CD4-positive, alpha-beta T cell (primary cell): ENCODE results near the gene PPP5C. TPM values are rescaled to one million over a fixed set of nuclear protein-coding genes. Genes with fewer than 3 reads are reported as not detected.

Source experiments
- ATAC-seq: fragments of 200-7000 bp; cut with Tn5 transposase; one replicate; pipeline ENCODE4 v1.10.0; 2022; ENCODE audit warnings: mild to moderate bottlenecking; ENCODE audit not compliant: poor library complexity
- CTCF ChIA-PET: fragments of 350-600 bp; sonication (Branson Sonifier 250); formaldehyde crosslinking; loops from one replicate; lab custom pipeline; 2021; ENCODE audit warnings: antibody characterized with exemption, inconsistent platforms; lab: Charles Lee
- POLR2A ChIA-PET: fragments of 350-600 bp; sonication (Branson Sonifier 250); formaldehyde crosslinking; loops from one replicate; lab custom pipeline; 2021; ENCODE audit warnings: antibody characterized with exemption, inconsistent platforms; lab: Charles Lee
- DNase-seq, 14 experiments: peaks; one replicate each; pipeline ENCODE4 v3.0.0-alpha.2; 2013 to 2020; ENCODE audit warnings: mixed read lengths in 2 of 14
- H3K27ac ChIP-seq, 2 donors: one replicate each; pipeline versions ENCODE4 v1.5.1 to v1.7.0; 2013; ENCODE audit warnings: low read length in 2 of 2, low read depth in 1 of 2, mild to moderate bottlenecking in 1 of 2
- H3K27me3 ChIP-seq, 2 experiments: 1 replicate in 1 of 2; 2 replicates in 1 of 2; pipeline versions ENCODE4 v1.6.1 to v1.7.0; 2013; ENCODE audit warnings: low read length in 2 of 2, control low read depth in 1 of 2, mild to moderate bottlenecking in 1 of 2, moderate library complexity in 1 of 2; ENCODE audit not compliant: insufficient read depth in 2 of 2, control insufficient read depth in 1 of 2
- H3K36me3 ChIP-seq: one replicate; pipeline ENCODE4 v1.6.1; 2013; ENCODE audit warnings: low read length, control low read depth; ENCODE audit not compliant: insufficient read depth
- H3K4me1 ChIP-seq: one replicate; pipeline ENCODE4 v1.6.1; 2013; ENCODE audit warnings: low read length, control low read depth; ENCODE audit not compliant: insufficient read depth
- H3K4me3 ChIP-seq: one replicate; pipeline ENCODE4 v1.5.1; 2013; ENCODE audit warnings: mild to moderate bottlenecking, low read length, moderate library complexity
- H3K9me3 ChIP-seq, 2 experiments: 1 replicate in 1 of 2; 2 replicates in 1 of 2; pipeline versions ENCODE4 v1.6.1 to v1.7.0; 2013; ENCODE audit warnings: low read length in 2 of 2, mild to moderate bottlenecking in 2 of 2, control low read depth in 1 of 2, moderate library complexity in 1 of 2; ENCODE audit not compliant: control insufficient read depth in 1 of 2, insufficient read depth in 1 of 2
- H3K27ac Mint-ChIP-seq: one replicate; pipeline ENCODE4 v1.8.0; 2020; ENCODE audit warnings: mixed read lengths
- H3K27me3 Mint-ChIP-seq: one replicate; pipeline ENCODE4 v1.8.0; 2021; ENCODE audit warnings: mixed read lengths
- H3K36me3 Mint-ChIP-seq: one replicate; pipeline ENCODE4 v1.8.0; 2021; ENCODE audit warnings: low read depth, mixed read lengths
- H3K4me1 Mint-ChIP-seq: one replicate; pipeline ENCODE4 v1.8.0; 2021; ENCODE audit warnings: low read depth, mixed read lengths
- H3K4me3 Mint-ChIP-seq: one replicate; pipeline ENCODE4 v1.8.0; 2020; ENCODE audit warnings: mild to moderate bottlenecking, mixed read lengths
- H3K9me3 Mint-ChIP-seq: one replicate; pipeline ENCODE4 v1.8.0; 2020; ENCODE audit warnings: mixed read lengths
- CTCF ChIP-seq: fragments of 200-600 bp; IDR thresholded peaks from one replicate; pipeline ENCODE4 v1.8.0; 2022; ENCODE audit warnings: antibody characterized with exemption, mild to moderate bottlenecking
- intact Hi-C, 2 experiments: fragments of 100-400 bp; cut with DNase I in 1 of 2; cut with micrococcal nuclease in 1 of 2; formaldehyde crosslinking; loops; one replicate each; pipeline versions ENCODE4 v1.15.1 to v1.9.0; 2023 to 2025; cut with DNase I, micrococcal nuclease
- total RNA-seq, 174 experiments: library from RNA in 2 of 174; stranded (reverse) in 2 of 174; gene quantifications; one replicate each; pipeline ENCODE4 v1.2.3 and lab custom pipeline; 2021 to 2026

The PPP5C gene
- total RNA-seq, 2 experiments from 2014 or later = 18.9 to 20.2 TPM

- H3K36me3 ChIP-seq = no peaks in the 10 kb centered on the region
- no peak overlapping the region for H3K27ac ChIP-seq
- H3K4me3 Mint-ChIP-seq = no peak overlapping the region
- H3K27ac Mint-ChIP-seq = no peak overlapping the region
- DNase-seq (no peak), ATAC-seq (no peak)
- intact Hi-C loops = no loop called here
- H3K4me3 ChIP-seq = no peak overlapping the region
- peaks cover 20% of the 10 kb centered on the region for H3K4me1 ChIP-seq
- POLR2A ChIA-PET = no interaction called here
- CTCF ChIA-PET = no interaction called here
- peaks cover 82% of the 10 kb centered on the region for H3K27me3 Mint-ChIP-seq
- H3K27me3 ChIP-seq = peaks cover 65 to 74% of the 10 kb centered on the region in 2 experiments
- H3K9me3 Mint-ChIP-seq = no peaks in the 10 kb centered on the region
- H3K9me3 ChIP-seq = peaks cover 0 to 22% of the 10 kb centered on the region in 2 experiments
- peaks cover 27% of the 10 kb centered on the region for H3K4me1 Mint-ChIP-seq
- TF ChIP-seq CTCF = no peak
- H3K36me3 Mint-ChIP-seq = no peaks in the 10 kb centered on the region
Measured at GRCh38 chr19:46406976-46407375, 60.1 kb downstream of the PPP5C start.

- DNase-seq (no peak), ATAC-seq (no peak)
- Histone ChIP-seq H3K27me3 (peaks cover 68 to 77% of the 10 kb centered on the region in 2 experiments), H3K9me3 (peaks cover 0 to 32% of the 10 kb centered on the region in 2 experiments), H3K36me3 (no peaks in the 10 kb centered on the region), H3K4me1 (peaks cover 16% of the 10 kb centered on the region), H3K27ac (no peak overlapping the region), H3K4me3 (no peak overlapping the region)
- peaks cover 83% of the 10 kb centered on the region for H3K27me3 Mint-ChIP-seq
- H3K4me3 Mint-ChIP-seq = no peak overlapping the region
- H3K27ac Mint-ChIP-seq = no peak overlapping the region
- ChIA-PET CTCF (no interaction called here), POLR2A (no interaction called here)
- intact Hi-C loops = no loop called here
- no peaks in the 10 kb centered on the region for H3K36me3 Mint-ChIP-seq
- peaks cover 24% of the 10 kb centered on the region for H3K4me1 Mint-ChIP-seq
- H3K9me3 Mint-ChIP-seq = no peaks in the 10 kb centered on the region
- TF ChIP-seq CTCF = no peak
Measured at GRCh38 chr19:46407856-46408663, 61.2 kb downstream of the PPP5C start.

GRCh38 chr19:46408664-46409039, 61.8 kb downstream of the PPP5C start:
- H3K9me3 ChIP-seq = peaks cover 0 to 38% of the 10 kb centered on the region in 2 experiments
- H3K36me3 ChIP-seq = no peaks in the 10 kb centered on the region
- peaks cover 21% of the 10 kb centered on the region for H3K4me1 Mint-ChIP-seq
- peaks cover 84% of the 10 kb centered on the region for H3K27me3 Mint-ChIP-seq
- ChIA-PET POLR2A (no interaction called here), CTCF (no interaction called here)
- no peak overlapping the region for H3K27ac ChIP-seq
- ATAC-seq (no peak), DNase-seq (no peak)
- intact Hi-C loops = no loop called here
- no peak overlapping the region for H3K27ac Mint-ChIP-seq
- no peak overlapping the region for H3K4me3 ChIP-seq
- peaks cover 14% of the 10 kb centered on the region for H3K4me1 ChIP-seq
- H3K4me3 Mint-ChIP-seq = no peak overlapping the region
- H3K36me3 Mint-ChIP-seq = no peaks in the 10 kb centered on the region
- H3K9me3 Mint-ChIP-seq = no peaks in the 10 kb centered on the region
- H3K27me3 ChIP-seq = peaks cover 68 to 79% of the 10 kb centered on the region in 2 experiments
- TF ChIP-seq CTCF = no peak
